A549 (cell line): ENCODE data around the gene TM2D3.

Experiments used
- BHLHE40 ChIP-seq: IDR thresholded peaks from 2 replicates; pipeline ENCODE4 v1.6.1; 2012; ENCODE audit warnings: low read depth, low read length, inconsistent platforms
- CTCF ChIP-seq: fragments of >200 bp; sonication (Bioruptor Twin); formaldehyde crosslinking; IDR thresholded peaks from 3 replicates; pipeline ENCODE4 v1.5.1; 2016
- RARB ChIP-seq: fragments of 250-450 bp; sonication (Bioruptor Pico); IDR thresholded peaks from 2 replicates; pipeline ENCODE4 v1.8.0; 2021; ENCODE audit warnings: mild to moderate bottlenecking, moderate library complexity
- RFX5 ChIP-seq: fragments of 450-650 bp; IDR thresholded peaks from 2 replicates; pipeline ENCODE4 v1.7.1; 2014; ENCODE audit warnings: antibody characterized with exemption, mild to moderate bottlenecking, moderate library complexity
- SMC3 ChIP-seq: fragments of >200 bp; sonication (Bioruptor Twin); formaldehyde crosslinking; IDR thresholded peaks from 3 replicates; pipeline ENCODE4 v1.6.1; 2018; ENCODE audit warnings: inconsistent platforms
- USF2 ChIP-seq: fragments of 450-650 bp; IDR thresholded peaks from 2 replicates; pipeline ENCODE4 v1.6.1; 2014; ENCODE audit warnings: antibody characterized with exemption

- TF ChIP-seq RFX5 (no peak), USF2 (no peak), SMC3 (no peak), RARB (CRISPR knock-in tag) (no peak), CTCF (no peak), BHLHE40 (no peak)
These were observed 22.8 kb upstream of the TM2D3 start for GRCh38 chr15:101675015-101675414.
